Measurements from ENCODE around the gene KIF13A.

DNA sequence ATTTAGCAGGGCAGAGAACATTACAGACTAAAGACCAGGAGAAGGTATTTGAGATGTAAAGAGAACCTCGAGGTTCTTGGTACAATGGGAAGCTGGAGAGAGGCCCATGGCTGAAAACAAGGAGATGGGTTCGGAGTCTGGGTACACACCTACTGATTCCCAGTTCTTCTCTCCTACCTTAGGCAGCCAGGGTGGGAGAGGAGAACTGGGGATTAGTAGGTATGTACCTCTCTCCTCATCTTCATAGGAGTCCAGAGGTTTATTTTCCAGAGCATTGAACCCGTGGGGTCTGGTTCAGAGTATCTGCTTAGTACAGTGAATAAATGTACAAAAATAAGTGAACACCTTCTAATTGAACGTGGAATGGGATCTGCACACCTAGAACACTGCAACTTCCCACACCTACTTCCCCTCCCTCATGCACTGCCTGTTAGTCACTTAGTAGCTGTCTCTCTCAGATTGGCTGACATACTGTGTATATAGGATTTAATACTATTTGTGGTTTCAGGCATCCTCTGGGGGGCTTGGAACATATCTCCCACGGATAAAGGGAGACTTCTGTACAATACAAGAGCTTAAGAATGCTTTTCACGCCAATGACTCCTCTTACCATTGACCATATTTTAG is 257.2 kb downstream of the KIF13A start:
- TF ChIP-seq, protein P1, sequence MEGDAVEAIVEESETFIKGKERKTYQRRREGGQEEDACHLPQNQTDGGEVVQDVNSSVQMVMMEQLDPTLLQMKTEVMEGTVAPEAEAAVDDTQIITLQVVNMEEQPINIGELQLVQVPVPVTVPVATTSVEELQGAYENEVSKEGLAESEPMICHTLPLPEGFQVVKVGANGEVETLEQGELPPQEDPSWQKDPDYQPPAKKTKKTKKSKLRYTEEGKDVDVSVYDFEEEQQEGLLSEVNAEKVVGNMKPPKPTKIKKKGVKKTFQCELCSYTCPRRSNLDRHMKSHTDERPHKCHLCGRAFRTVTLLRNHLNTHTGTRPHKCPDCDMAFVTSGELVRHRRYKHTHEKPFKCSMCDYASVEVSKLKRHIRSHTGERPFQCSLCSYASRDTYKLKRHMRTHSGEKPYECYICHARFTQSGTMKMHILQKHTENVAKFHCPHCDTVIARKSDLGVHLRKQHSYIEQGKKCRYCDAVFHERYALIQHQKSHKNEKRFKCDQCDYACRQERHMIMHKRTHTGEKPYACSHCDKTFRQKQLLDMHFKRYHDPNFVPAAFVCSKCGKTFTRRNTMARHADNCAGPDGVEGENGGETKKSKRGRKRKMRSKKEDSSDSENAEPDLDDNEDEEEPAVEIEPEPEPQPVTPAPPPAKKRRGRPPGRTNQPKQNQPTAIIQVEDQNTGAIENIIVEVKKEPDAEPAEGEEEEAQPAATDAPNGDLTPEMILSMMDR (IDR thresholded peaks at IDR 0.05; ENCODE audit: low read depth, low read length, missing input control): no peak
- no peak for TF ChIP-seq RAD21 (IDR thresholded peaks at IDR 0.05)
- TF ChIP-seq, protein P2, sequence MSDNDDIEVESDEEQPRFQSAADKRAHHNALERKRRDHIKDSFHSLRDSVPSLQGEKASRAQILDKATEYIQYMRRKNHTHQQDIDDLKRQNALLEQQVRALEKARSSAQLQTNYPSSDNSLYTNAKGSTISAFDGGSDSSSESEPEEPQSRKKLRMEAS (IDR thresholded peaks at IDR 0.05): no peak
- no peak for TF ChIP-seq SP1 (IDR thresholded peaks at IDR 0.05)
- TF ChIP-seq, protein P3, sequence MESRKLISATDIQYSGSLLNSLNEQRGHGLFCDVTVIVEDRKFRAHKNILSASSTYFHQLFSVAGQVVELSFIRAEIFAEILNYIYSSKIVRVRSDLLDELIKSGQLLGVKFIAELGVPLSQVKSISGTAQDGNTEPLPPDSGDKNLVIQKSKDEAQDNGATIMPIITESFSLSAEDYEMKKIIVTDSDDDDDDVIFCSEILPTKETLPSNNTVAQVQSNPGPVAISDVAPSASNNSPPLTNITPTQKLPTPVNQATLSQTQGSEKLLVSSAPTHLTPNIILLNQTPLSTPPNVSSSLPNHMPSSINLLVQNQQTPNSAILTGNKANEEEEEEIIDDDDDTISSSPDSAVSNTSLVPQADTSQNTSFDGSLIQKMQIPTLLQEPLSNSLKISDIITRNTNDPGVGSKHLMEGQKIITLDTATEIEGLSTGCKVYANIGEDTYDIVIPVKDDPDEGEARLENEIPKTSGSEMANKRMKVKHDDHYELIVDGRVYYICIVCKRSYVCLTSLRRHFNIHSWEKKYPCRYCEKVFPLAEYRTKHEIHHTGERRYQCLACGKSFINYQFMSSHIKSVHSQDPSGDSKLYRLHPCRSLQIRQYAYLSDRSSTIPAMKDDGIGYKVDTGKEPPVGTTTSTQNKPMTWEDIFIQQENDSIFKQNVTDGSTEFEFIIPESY (IDR thresholded peaks at IDR 0.05): no peak
- no peak for TF ChIP-seq TAF1 (conservative IDR thresholded peaks at IDR 0.05)
- no peak for TF ChIP-seq JUND (IDR thresholded peaks at IDR 0.05)
- TF ChIP-seq GABPA (IDR thresholded peaks at IDR 0.05 in 1 of 2, conservative IDR thresholded peaks at IDR 0.05 in 1 of 2): no peak
- TF ChIP-seq YY1 (IDR thresholded peaks at IDR 0.05): no peak
- TF ChIP-seq EGR1 (IDR thresholded peaks at IDR 0.05; ENCODE audit: low read depth in 2 of 2): no peak
- no peak for TF ChIP-seq NR2F2 (IDR thresholded peaks at IDR 0.05)
- TF ChIP-seq, protein P4, sequence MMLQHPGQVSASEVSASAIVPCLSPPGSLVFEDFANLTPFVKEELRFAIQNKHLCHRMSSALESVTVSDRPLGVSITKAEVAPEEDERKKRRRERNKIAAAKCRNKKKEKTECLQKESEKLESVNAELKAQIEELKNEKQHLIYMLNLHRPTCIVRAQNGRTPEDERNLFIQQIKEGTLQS (IDR thresholded peaks at IDR 0.05): no peak
- TF ChIP-seq, protein P5, sequence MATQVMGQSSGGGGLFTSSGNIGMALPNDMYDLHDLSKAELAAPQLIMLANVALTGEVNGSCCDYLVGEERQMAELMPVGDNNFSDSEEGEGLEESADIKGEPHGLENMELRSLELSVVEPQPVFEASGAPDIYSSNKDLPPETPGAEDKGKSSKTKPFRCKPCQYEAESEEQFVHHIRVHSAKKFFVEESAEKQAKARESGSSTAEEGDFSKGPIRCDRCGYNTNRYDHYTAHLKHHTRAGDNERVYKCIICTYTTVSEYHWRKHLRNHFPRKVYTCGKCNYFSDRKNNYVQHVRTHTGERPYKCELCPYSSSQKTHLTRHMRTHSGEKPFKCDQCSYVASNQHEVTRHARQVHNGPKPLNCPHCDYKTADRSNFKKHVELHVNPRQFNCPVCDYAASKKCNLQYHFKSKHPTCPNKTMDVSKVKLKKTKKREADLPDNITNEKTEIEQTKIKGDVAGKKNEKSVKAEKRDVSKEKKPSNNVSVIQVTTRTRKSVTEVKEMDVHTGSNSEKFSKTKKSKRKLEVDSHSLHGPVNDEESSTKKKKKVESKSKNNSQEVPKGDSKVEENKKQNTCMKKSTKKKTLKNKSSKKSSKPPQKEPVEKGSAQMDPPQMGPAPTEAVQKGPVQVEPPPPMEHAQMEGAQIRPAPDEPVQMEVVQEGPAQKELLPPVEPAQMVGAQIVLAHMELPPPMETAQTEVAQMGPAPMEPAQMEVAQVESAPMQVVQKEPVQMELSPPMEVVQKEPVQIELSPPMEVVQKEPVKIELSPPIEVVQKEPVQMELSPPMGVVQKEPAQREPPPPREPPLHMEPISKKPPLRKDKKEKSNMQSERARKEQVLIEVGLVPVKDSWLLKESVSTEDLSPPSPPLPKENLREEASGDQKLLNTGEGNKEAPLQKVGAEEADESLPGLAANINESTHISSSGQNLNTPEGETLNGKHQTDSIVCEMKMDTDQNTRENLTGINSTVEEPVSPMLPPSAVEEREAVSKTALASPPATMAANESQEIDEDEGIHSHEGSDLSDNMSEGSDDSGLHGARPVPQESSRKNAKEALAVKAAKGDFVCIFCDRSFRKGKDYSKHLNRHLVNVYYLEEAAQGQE (IDR thresholded peaks at IDR 0.05): no peak
